Endodermal cell (in vitro differentiated cells): Measurements from ENCODE around the gene ZNF562. TPM values are rescaled to one million over a fixed set of nuclear protein-coding genes. Genes with fewer than 3 reads are reported as not detected.

Experiments
- DNase-seq: peaks from one replicate; pipeline ENCODE4 v3.0.0-alpha.2; 2017
- H3K27ac ChIP-seq: 2 replicates; pipeline ENCODE4 v1.5.1; 2013; ENCODE audit warnings: mild to moderate bottlenecking, low read depth, low read length, moderate library complexity
- H3K27me3 ChIP-seq: 2 replicates; pipeline ENCODE4 v1.6.1; 2013; ENCODE audit warnings: mild to moderate bottlenecking, low read length, moderate library complexity; ENCODE audit not compliant: insufficient read depth, control insufficient read depth, poor library complexity, severe bottlenecking
- H3K36me3 ChIP-seq: 2 replicates; pipeline ENCODE4 v1.7.0; 2013; ENCODE audit warnings: mild to moderate bottlenecking, low read length, moderate library complexity; ENCODE audit not compliant: control insufficient read depth, insufficient read depth
- H3K4me1 ChIP-seq: one replicate; pipeline ENCODE4 v1.7.0; 2013; ENCODE audit warnings: low read length; ENCODE audit not compliant: control insufficient read depth, insufficient read depth
- H3K4me3 ChIP-seq: 2 replicates; pipeline ENCODE4 v1.5.1; 2013; ENCODE audit warnings: mild to moderate bottlenecking, low read length, moderate library complexity
- H3K9ac ChIP-seq: 2 replicates; pipeline ENCODE4 v1.6.1; 2013; ENCODE audit warnings: mild to moderate bottlenecking, low read length, moderate library complexity; ENCODE audit not compliant: poor library complexity, severe bottlenecking; ENCODE audit errors: extremely low read depth
- H3K9me3 ChIP-seq: 2 replicates; pipeline ENCODE4 v1.6.1; 2013; ENCODE audit warnings: mild to moderate bottlenecking, low read length, moderate library complexity; ENCODE audit not compliant: control insufficient read depth
- H3K27ac Mint-ChIP-seq: 2 replicates; pipeline ENCODE4 v1.8.0; 2020; ENCODE audit warnings: mixed read lengths
- H3K27me3 Mint-ChIP-seq: 2 replicates; pipeline ENCODE4 v1.8.0; 2021; ENCODE audit warnings: mild to moderate bottlenecking, mixed read lengths; ENCODE audit not compliant: insufficient read depth
- H3K36me3 Mint-ChIP-seq: 2 replicates; pipeline ENCODE4 v1.8.0; 2020; ENCODE audit warnings: low read depth, mixed read lengths
- H3K4me1 Mint-ChIP-seq: 2 replicates; pipeline ENCODE4 v1.8.0; 2020; ENCODE audit warnings: mixed read lengths
- H3K4me3 Mint-ChIP-seq: 2 replicates; pipeline ENCODE4 v1.8.0; 2020; ENCODE audit warnings: mild to moderate bottlenecking, moderate library complexity, mixed read lengths
- H3K9me3 Mint-ChIP-seq: 2 replicates; pipeline ENCODE4 v1.8.0; 2020; ENCODE audit warnings: mild to moderate bottlenecking, mixed read lengths
- WGBS, 2 experiments: methylation state at CpG; one replicate each; pipeline versions ENCODE4 v1.1.5 to v1.1.7; 2013; ENCODE audit warnings: missing lambda C conversion rate in 2 of 2, mixed read lengths in 1 of 2; ENCODE audit not compliant: insufficient coverage in 1 of 2, insufficient read length in 1 of 2; 5-methylcytosine and 5-hydroxymethylcytosine counted together
- total RNA-seq, 2 donors: library from RNA; stranded (reverse); fragmentation: NEBNext Ultra II Directional in 1 of 2; extraction: Animal tissue kit (Norgen Biotek cat#: 25700) in 1 of 2; gene quantifications; 2 replicates in 1 of 2; 3 replicates in 1 of 2; pipeline ENCODE4 v1.2.1, GENCODE V29; 2021
- TF ChIP-seq, protein P1 (sequence below): fragments of 200-600 bp; sonication (generic); conservative IDR thresholded peaks from 2 replicates; pipeline ENCODE4 v1.5.0; 2021; ENCODE audit warnings: antibody characterized with exemption, mild to moderate bottlenecking

Gene ZNF562
- total RNA-seq, 2 donors from 2014 or later: 1.9 to 15.5 TPM

DNA sequence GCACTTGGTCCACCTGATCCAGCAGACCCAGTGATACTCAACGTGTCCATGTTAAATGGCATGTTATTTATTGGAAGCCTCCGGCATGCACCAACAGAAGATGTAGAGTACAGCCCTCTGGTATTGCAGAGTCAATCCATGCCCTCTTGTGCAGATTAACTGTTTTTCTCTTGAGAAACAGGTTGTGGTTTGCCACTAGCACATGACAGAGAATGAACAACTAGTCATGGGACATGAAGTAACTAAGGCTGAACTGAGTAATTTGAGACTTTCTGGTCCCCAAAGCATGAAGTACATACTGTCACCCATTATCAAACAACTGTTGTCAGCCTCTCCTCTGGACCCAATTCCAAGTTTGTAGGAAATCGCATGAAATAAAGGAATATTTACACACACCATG is 3.2 kb downstream of the ZNF562 start:
- Mint-ChIP-seq H3K36me3 (peaks cover 50% of the 10 kb centered on the region), H3K4me1 (no peaks in the 10 kb centered on the region), H3K4me3 (no peak overlapping the region), H3K27ac (no peak overlapping the region), H3K27me3 (no peaks in the 10 kb centered on the region), H3K9me3 (peaks cover 83% of the 10 kb centered on the region)
- 82 to 97% methylated on average over 2 to 3 of the region's 3 CpGs for WGBS, 2 experiments
- Histone ChIP-seq H3K4me1 (no peaks in the 10 kb centered on the region), H3K27me3 (no peaks in the 10 kb centered on the region), H3K9me3 (peaks cover 79% of the 10 kb centered on the region), H3K27ac (no peak overlapping the region), H3K4me3 (peak overlapping the region; percentile 99), H3K36me3 (peaks cover 45% of the 10 kb centered on the region), H3K9ac (no peak overlapping the region)
- DNase-seq: no peak
- TF ChIP-seq, protein P1, sequence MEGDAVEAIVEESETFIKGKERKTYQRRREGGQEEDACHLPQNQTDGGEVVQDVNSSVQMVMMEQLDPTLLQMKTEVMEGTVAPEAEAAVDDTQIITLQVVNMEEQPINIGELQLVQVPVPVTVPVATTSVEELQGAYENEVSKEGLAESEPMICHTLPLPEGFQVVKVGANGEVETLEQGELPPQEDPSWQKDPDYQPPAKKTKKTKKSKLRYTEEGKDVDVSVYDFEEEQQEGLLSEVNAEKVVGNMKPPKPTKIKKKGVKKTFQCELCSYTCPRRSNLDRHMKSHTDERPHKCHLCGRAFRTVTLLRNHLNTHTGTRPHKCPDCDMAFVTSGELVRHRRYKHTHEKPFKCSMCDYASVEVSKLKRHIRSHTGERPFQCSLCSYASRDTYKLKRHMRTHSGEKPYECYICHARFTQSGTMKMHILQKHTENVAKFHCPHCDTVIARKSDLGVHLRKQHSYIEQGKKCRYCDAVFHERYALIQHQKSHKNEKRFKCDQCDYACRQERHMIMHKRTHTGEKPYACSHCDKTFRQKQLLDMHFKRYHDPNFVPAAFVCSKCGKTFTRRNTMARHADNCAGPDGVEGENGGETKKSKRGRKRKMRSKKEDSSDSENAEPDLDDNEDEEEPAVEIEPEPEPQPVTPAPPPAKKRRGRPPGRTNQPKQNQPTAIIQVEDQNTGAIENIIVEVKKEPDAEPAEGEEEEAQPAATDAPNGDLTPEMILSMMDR: no peak

DNA sequence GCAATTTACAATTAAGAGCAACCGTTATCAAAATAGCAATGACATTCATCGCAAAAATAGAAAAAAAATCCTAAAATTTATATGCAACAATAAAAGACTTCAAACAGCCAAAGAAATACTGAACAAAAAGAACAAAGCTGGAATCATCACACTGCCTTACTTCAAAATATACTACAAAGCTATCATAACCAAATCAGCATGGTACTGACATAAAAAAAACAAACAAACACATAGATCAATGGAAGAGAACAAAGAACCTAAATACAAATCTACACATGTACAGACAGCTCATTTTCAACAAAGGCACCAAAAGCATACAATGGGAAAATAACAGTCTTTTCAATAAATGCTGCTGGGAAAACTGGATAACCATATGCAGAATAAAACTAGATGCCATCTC is 6.4 kb downstream of the ZNF562 start:
- Mint-ChIP-seq H3K27ac (no peak overlapping the region), H3K4me1 (no peaks in the 10 kb centered on the region), H3K4me3 (no peak overlapping the region), H3K36me3 (peaks cover 48% of the 10 kb centered on the region), H3K9me3 (peaks cover 86% of the 10 kb centered on the region), H3K27me3 (no peaks in the 10 kb centered on the region)
- H3K27ac ChIP-seq: no peak overlapping the region
- H3K4me1 ChIP-seq: no peaks in the 10 kb centered on the region
- H3K36me3 ChIP-seq: peaks cover 45% of the 10 kb centered on the region
- 80 to 93% methylated on average over 1 to 2 of the region's 2 CpGs for WGBS, 2 experiments
- no peak overlapping the region for H3K9ac ChIP-seq
- TF ChIP-seq, protein P1: no peak
- no peak for DNase-seq
- no peaks in the 10 kb centered on the region for H3K27me3 ChIP-seq
- peaks cover 80% of the 10 kb centered on the region for H3K9me3 ChIP-seq
- peak overlapping the region; percentile 32 for H3K4me3 ChIP-seq

DNA sequence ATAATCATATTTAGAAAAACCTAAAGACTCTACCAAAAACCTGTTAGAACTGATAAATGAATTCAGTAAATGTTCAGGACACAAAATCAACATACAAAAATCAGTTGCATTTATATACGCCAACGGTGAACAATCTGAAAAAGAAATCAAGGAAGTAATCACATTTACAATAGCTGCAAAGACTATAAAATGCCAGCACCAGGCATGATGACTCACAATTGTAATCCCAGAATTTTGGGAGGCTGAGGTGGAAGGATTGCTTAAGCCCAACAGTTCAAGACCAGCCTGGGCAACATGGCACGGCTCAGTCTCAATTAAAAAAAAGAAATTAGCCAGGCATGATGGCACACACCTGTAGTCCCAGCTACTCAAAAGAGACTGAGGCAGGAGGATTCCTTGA is 7.0 kb downstream of the ZNF562 start:
- peak overlapping the region; percentile 32 for H3K4me3 ChIP-seq
- H3K9ac ChIP-seq: no peak overlapping the region
- H3K27me3 ChIP-seq: no peaks in the 10 kb centered on the region
- Mint-ChIP-seq H3K36me3 (peaks cover 46% of the 10 kb centered on the region), H3K4me3 (no peak overlapping the region), H3K9me3 (peaks cover 84% of the 10 kb centered on the region), H3K27me3 (no peaks in the 10 kb centered on the region), H3K4me1 (no peaks in the 10 kb centered on the region), H3K27ac (no peak overlapping the region)
- no peaks in the 10 kb centered on the region for H3K4me1 ChIP-seq
- H3K9me3 ChIP-seq: peaks cover 73% of the 10 kb centered on the region
- TF ChIP-seq, protein P1: no peak
- peaks cover 39% of the 10 kb centered on the region for H3K36me3 ChIP-seq
- no peak for DNase-seq
- H3K27ac ChIP-seq: no peak overlapping the region
- WGBS, 2 experiments: 93% methylated on average over 3 of the region's 3 CpGs
